ENCODE measurements around the gene GPC4. TPM values are rescaled to one million over a fixed set of nuclear protein-coding genes. Genes with fewer than 3 reads are reported as not detected.

GPC4 gene
- total and polyA plus RNA-seq, 9 of the 15 experiments (the other 6 are each of a cell fraction or from before 2014, with no cell fraction given): 0.11 TPM; not detected in 8

GRCh38 chrX:133297284-133297683 lies 118.0 kb downstream of the GPC4 start:
- Histone ChIP-seq H2AFZ (ENCODE audit: low read depth, low read length) (no peak overlapping the region), H3K27me3 (ENCODE audit: control insufficient read depth in 2 of 2, insufficient read depth in 2 of 2, low read length in 2 of 2) (no peaks in the 10 kb centered on the region), H3K79me2 (ENCODE audit: control insufficient read depth, insufficient read depth, low read length) (no peaks in the 10 kb centered on the region), H3K9me1 (ENCODE audit: control insufficient read depth, insufficient read depth, low read length) (no peaks in the 10 kb centered on the region), H3K4me1 (replicated peaks in 1 of 2; ENCODE audit: control insufficient read depth in 2 of 2, insufficient read depth in 2 of 2, low read length in 2 of 2) (no peaks in the 10 kb centered on the region), H3K27ac (ENCODE audit: extremely low read depth, low read depth, low read length) (no peak overlapping the region), H3K36me3 (ENCODE audit: control insufficient read depth, insufficient read depth, low read length) (no peaks in the 10 kb centered on the region), H3K9me3 (replicated peaks; ENCODE audit: control insufficient read depth, insufficient read depth, low read depth, low read length) (no peaks in the 10 kb centered on the region), H4K20me1 (replicated peaks; ENCODE audit: control insufficient read depth, insufficient read depth, low read length) (no peaks in the 10 kb centered on the region), H3K9ac (ENCODE audit: insufficient read depth in 1 of 2, low read depth in 2 of 2, low read length in 2 of 2) (no peak overlapping the region), H3K4me2 (ENCODE audit: insufficient read depth, low read length) (no peak overlapping the region), H3K4me3 (no peak overlapping the region)
- intact Hi-C loops (cut with micrococcal nuclease): no loop called here
- no peak for DNase-seq (ENCODE audit: extremely low read depth in 1 of 4, low spot score in 3 of 4)
- no peak for ATAC-seq
- in situ Hi-C loops (cut with MboI): no loop called here
- no TSS peak for BruUV-seq (replicated peaks)
- WGBS (ENCODE audit: insufficient coverage, low coverage, missing lambda C conversion rate): 0% methylated on average over 1 of the region's 1 CpG
- no peak for FAIRE-seq
- CTCF ChIA-PET (ENCODE audit: low intra/inter-chr PET ratio): no interaction called here
- no peak for TF ChIP-seq MAFF (IDR thresholded peaks at IDR 0.05; ENCODE audit: low read length)
- no peak for TF ChIP-seq NEUROD1 (IDR thresholded peaks at IDR 0.05; ENCODE audit: borderline replicate concordance, low read depth, low read length, partially characterized antibody)
- no peak for TF ChIP-seq FOSL1 (tag; conservative IDR thresholded peaks at IDR 0.05)
- no peak for TF ChIP-seq SRSF1 (IDR thresholded peaks at IDR 0.05; ENCODE audit: low read depth, low read length)
- no peak for TF ChIP-seq ZNF140 (CRISPR knock-in tag; IDR thresholded peaks at IDR 0.05)
- POLR2A ChIA-PET: no interaction called here

- Histone ChIP-seq H3K9me3 (replicated peaks; ENCODE audit: control insufficient read depth, insufficient read depth, low read depth, low read length) (no peaks in the 10 kb centered on the region), H3K27ac (ENCODE audit: extremely low read depth, low read depth, low read length) (no peak overlapping the region), H3K79me2 (ENCODE audit: control insufficient read depth, insufficient read depth, low read length) (no peaks in the 10 kb centered on the region), H3K9me1 (ENCODE audit: control insufficient read depth, insufficient read depth, low read length) (no peaks in the 10 kb centered on the region), H3K36me3 (ENCODE audit: control insufficient read depth, insufficient read depth, low read length) (no peaks in the 10 kb centered on the region), H2AFZ (ENCODE audit: low read depth, low read length) (no peak overlapping the region), H3K4me1 (replicated peaks in 1 of 2; ENCODE audit: control insufficient read depth in 2 of 2, insufficient read depth in 2 of 2, low read length in 2 of 2) (no peaks in the 10 kb centered on the region; a peak in 1 of 5 replicates), H3K4me2 (ENCODE audit: insufficient read depth, low read length) (no peak overlapping the region), H3K27me3 (ENCODE audit: control insufficient read depth in 2 of 2, insufficient read depth in 2 of 2, low read length in 2 of 2) (no peaks in the 10 kb centered on the region), H3K9ac (ENCODE audit: insufficient read depth in 1 of 2, low read depth in 2 of 2, low read length in 2 of 2) (no peak overlapping the region), H4K20me1 (replicated peaks; ENCODE audit: control insufficient read depth, insufficient read depth, low read length) (no peaks in the 10 kb centered on the region), H3K4me3 (no peak overlapping the region)
- DNase-seq (ENCODE audit: extremely low read depth in 1 of 4, low spot score in 3 of 4) (no peak), ATAC-seq (no peak), FAIRE-seq (no peak)
- intact Hi-C loops (cut with micrococcal nuclease) (no loop called here), in situ Hi-C loops (cut with MboI) (no loop called here)
- no peak for TF ChIP-seq RNF2 (IDR thresholded peaks at IDR 0.05)
- TF ChIP-seq MEIS2 (IDR thresholded peaks at IDR 0.05; ENCODE audit: partially characterized antibody): peak; percentile 8
- no peak for TF ChIP-seq MLX (CRISPR knock-in tag; conservative IDR thresholded peaks at IDR 0.05)
- TF ChIP-seq ARID3A (IDR thresholded peaks at IDR 0.05; ENCODE audit: borderline replicate concordance, low read depth, low read length): no peak
- TF ChIP-seq TFAP4 (CRISPR knock-in tag; IDR thresholded peaks at IDR 0.05; ENCODE audit: borderline replicate concordance): no peak
- 0% methylated on average over 1 of the region's 1 CpG for WGBS (ENCODE audit: insufficient coverage, low coverage, missing lambda C conversion rate)
- BruUV-seq (replicated peaks): no TSS peak
- CTCF ChIA-PET (ENCODE audit: low intra/inter-chr PET ratio): no interaction called here
- POLR2A ChIA-PET: no interaction called here
These were observed 121.2 kb downstream of the GPC4 start for GRCh38 chrX:133294126-133294525.

Data from K562 (cell line).